Astrocyte (in vitro differentiated cells and primary cell): ENCODE results near the gene C1orf226. TPM values are rescaled to one million over a fixed set of nuclear protein-coding genes. Genes with fewer than 3 reads are reported as not detected.
"Not testable (repeated sequence)": the region's sequence is repeated elsewhere in the genome, so short reads cannot be mapped to it uniquely, and the experiment has no call there.

Source experiments
- DNase-seq: peaks from one replicate; pipeline ENCODE4 v3.0.0-alpha.2; 2010; ENCODE audit warnings: low read depth
- FAIRE-seq: peaks from 2 replicates; lab custom pipeline; 2011; peaks lifted over from hg19 to GRCh38; lab: Jason Lieb, UNC
- H2AFZ ChIP-seq: 2 replicates; pipeline ENCODE4 v1.6.0; 2012; ENCODE audit warnings: low read depth, low read length, inconsistent platforms
- H3K27ac ChIP-seq: 2 replicates; pipeline ENCODE4 v1.5.1; 2011; ENCODE audit warnings: low read depth, low read length, inconsistent platforms
- H3K27me3 ChIP-seq: 2 replicates; pipeline ENCODE4 v1.6.0; 2011; ENCODE audit warnings: low read length, inconsistent platforms; ENCODE audit not compliant: insufficient read depth
- H3K36me3 ChIP-seq: 2 replicates; pipeline ENCODE4 v1.5.1; 2011; ENCODE audit warnings: low read length, inconsistent platforms; ENCODE audit not compliant: insufficient read depth
- H3K4me1 ChIP-seq: 2 replicates; pipeline ENCODE4 v1.5.1; 2011; ENCODE audit warnings: low read length, inconsistent platforms; ENCODE audit not compliant: insufficient read depth
- H3K4me2 ChIP-seq: 2 replicates; pipeline ENCODE4 v1.6.0; 2012; ENCODE audit warnings: low read length, inconsistent platforms
- H3K4me3 ChIP-seq: 2 replicates; pipeline ENCODE4 v1.5.1; 2011; ENCODE audit warnings: low read depth, mild to moderate bottlenecking, low read length, inconsistent platforms; ENCODE audit not compliant: insufficient read depth
- H3K79me2 ChIP-seq: 2 replicates; pipeline ENCODE4 v1.6.0; 2012; ENCODE audit warnings: mild to moderate bottlenecking, low read length, inconsistent platforms; ENCODE audit not compliant: insufficient read depth
- H3K9ac ChIP-seq: 2 replicates; pipeline ENCODE4 v1.6.0; 2012; ENCODE audit warnings: mild to moderate bottlenecking, low read length, inconsistent platforms
- H3K9me3 ChIP-seq: 2 replicates; pipeline ENCODE4 v1.5.1; 2012; ENCODE audit warnings: low read depth, mild to moderate bottlenecking, low read length, inconsistent platforms; ENCODE audit not compliant: insufficient read depth
- H4K20me1 ChIP-seq: 2 replicates; pipeline ENCODE4 v1.6.0; 2012; ENCODE audit warnings: low read length, inconsistent platforms; ENCODE audit not compliant: insufficient read depth
- H3K27ac Mint-ChIP-seq: one replicate; pipeline ENCODE4 v1.8.0; 2021; ENCODE audit warnings: mild to moderate bottlenecking, mixed read lengths; ENCODE audit not compliant: unreplicated experiment
- H3K27me3 Mint-ChIP-seq: one replicate; pipeline ENCODE4 v1.8.0; 2021; ENCODE audit warnings: low read depth, mixed read lengths; ENCODE audit not compliant: unreplicated experiment
- H3K36me3 Mint-ChIP-seq: one replicate; pipeline ENCODE4 v1.8.0; 2021; ENCODE audit warnings: low read depth, mixed read lengths; ENCODE audit not compliant: unreplicated experiment
- H3K4me1 Mint-ChIP-seq: one replicate; pipeline ENCODE4 v1.8.0; 2021; ENCODE audit warnings: low read depth, mixed read lengths; ENCODE audit not compliant: unreplicated experiment
- H3K4me3 Mint-ChIP-seq: one replicate; pipeline ENCODE4 v1.8.0; 2021; ENCODE audit warnings: mild to moderate bottlenecking, moderate library complexity, mixed read lengths; ENCODE audit not compliant: unreplicated experiment
- H3K9me3 Mint-ChIP-seq: one replicate; pipeline ENCODE4 v1.8.0; 2021; ENCODE audit warnings: mild to moderate bottlenecking, mixed read lengths; ENCODE audit not compliant: unreplicated experiment
- EZH2 ChIP-seq: IDR thresholded peaks from 2 replicates; pipeline ENCODE4 v1.6.1; 2012; ENCODE audit warnings: mild to moderate bottlenecking, low read length, inconsistent platforms; ENCODE audit not compliant: insufficient read depth
- microRNA-seq: library from miRNA; unstranded; fragments of <30 nt; microRNA quantifications from one replicate; pipeline ENCODE4 v1.2.0, GENCODE V29; 2020
- total RNA-seq: library from RNA; stranded (reverse); gene quantifications from 2 replicates; pipeline ENCODE4 v1.2.1, GENCODE V29; 2021
- TF ChIP-seq, protein P1 (sequence below): IDR thresholded peaks from 2 replicates; pipeline ENCODE4 v1.5.1; 2011; ENCODE audit warnings: low read depth, mild to moderate bottlenecking, inconsistent platforms, low read length, moderate library complexity; ENCODE audit not compliant: insufficient read depth

Gene C1orf226
- total RNA-seq, 1 donor from 2014 or later = 0.73 TPM

DNA sequence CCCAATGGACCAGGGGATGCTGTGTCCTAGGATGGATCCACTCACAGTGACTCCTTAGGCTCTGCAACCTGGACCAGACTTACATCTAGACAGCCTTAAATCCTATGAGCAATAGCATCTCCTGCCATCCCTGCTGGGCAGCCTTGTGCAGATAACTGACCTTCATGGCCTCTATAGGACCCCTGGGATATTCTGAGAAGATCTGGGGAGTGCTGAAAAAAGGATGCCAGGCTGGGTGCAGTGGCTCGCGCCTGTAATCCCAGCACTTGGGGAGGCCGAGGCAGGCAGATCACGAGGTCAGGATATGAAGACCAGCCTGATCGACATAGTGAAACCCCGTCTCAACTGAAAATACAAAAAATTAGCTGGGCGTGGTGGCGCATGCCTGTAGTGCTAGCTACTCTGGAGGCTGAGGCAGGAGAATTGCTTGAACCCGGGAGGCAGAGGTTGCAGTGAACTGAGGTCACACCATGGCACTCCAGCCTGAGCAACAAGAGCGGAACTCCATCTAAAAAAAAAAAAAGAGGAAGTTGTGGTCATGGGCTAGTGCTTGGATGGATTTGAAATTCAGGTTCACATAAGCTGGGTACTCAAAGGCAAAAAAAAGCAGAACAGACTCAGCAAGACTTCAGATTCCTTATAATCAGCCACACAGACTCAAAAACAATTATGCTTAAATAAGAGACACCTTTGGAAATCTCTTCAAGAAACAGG lies 41.3 kb downstream of the C1orf226 start:
- TF ChIP-seq, protein P1, sequence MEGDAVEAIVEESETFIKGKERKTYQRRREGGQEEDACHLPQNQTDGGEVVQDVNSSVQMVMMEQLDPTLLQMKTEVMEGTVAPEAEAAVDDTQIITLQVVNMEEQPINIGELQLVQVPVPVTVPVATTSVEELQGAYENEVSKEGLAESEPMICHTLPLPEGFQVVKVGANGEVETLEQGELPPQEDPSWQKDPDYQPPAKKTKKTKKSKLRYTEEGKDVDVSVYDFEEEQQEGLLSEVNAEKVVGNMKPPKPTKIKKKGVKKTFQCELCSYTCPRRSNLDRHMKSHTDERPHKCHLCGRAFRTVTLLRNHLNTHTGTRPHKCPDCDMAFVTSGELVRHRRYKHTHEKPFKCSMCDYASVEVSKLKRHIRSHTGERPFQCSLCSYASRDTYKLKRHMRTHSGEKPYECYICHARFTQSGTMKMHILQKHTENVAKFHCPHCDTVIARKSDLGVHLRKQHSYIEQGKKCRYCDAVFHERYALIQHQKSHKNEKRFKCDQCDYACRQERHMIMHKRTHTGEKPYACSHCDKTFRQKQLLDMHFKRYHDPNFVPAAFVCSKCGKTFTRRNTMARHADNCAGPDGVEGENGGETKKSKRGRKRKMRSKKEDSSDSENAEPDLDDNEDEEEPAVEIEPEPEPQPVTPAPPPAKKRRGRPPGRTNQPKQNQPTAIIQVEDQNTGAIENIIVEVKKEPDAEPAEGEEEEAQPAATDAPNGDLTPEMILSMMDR = no peak
- no peak for TF ChIP-seq EZH2
- no peaks in the 10 kb centered on the region for H3K36me3 Mint-ChIP-seq
- Histone ChIP-seq H3K4me3 (no peak overlapping the region), H3K27ac (no peak overlapping the region), H3K9me3 (no peaks in the 10 kb centered on the region), H3K9ac (no peak overlapping the region), H3K4me2 (no peak overlapping the region), H2AFZ (no peak overlapping the region), H3K4me1 (no peaks in the 10 kb centered on the region), H3K36me3 (no peaks in the 10 kb centered on the region), H4K20me1 (no peaks in the 10 kb centered on the region), H3K27me3 (no peaks in the 10 kb centered on the region), H3K79me2 (no peaks in the 10 kb centered on the region)
- H3K9me3 Mint-ChIP-seq = peaks cover 1% of the 10 kb centered on the region
- H3K4me3 Mint-ChIP-seq = no peak overlapping the region
- DNase-seq = no peak
- H3K27ac Mint-ChIP-seq = no peak overlapping the region
- no peaks in the 10 kb centered on the region for H3K4me1 Mint-ChIP-seq
- H3K27me3 Mint-ChIP-seq = no peaks in the 10 kb centered on the region
- no peak for FAIRE-seq

DNA sequence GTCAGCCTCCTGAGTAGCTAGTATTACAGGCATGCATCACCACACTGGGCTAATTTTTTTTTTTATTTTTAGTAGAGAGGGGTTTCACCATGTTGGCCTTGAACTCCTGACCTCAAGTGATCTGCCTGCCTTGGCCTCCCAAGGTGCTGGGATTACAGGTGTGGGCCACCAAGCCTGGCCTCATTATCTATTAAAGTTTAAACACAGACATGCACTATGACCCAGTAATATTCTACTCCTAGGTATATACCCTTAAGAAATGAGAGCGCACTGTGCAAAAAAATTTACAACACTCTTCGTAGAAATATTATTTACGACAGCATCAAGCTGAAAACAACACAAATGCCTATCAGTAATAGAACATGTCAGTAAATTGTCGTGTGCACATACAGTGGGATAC lies 49.1 kb downstream of the C1orf226 start:
- Mint-ChIP-seq H3K4me1 (no peaks in the 10 kb centered on the region), H3K36me3 (no peaks in the 10 kb centered on the region), H3K27ac (no peak overlapping the region), H3K9me3 (peaks cover 2% of the 10 kb centered on the region), H3K4me3 (no peak overlapping the region), H3K27me3 (no peaks in the 10 kb centered on the region)
- Histone ChIP-seq H4K20me1 (no peaks in the 10 kb centered on the region), H2AFZ (no peak overlapping the region), H3K79me2 (no peaks in the 10 kb centered on the region), H3K27ac (no peak overlapping the region), H3K27me3 (no peaks in the 10 kb centered on the region), H3K4me2 (no peak overlapping the region), H3K9me3 (no peaks in the 10 kb centered on the region), H3K4me3 (no peak overlapping the region), H3K36me3 (no peaks in the 10 kb centered on the region), H3K4me1 (no peaks in the 10 kb centered on the region), H3K9ac (no peak overlapping the region)
- no peak for DNase-seq
- no peak for FAIRE-seq
- TF ChIP-seq, protein P1 = no peak
- no peak for TF ChIP-seq EZH2

DNA sequence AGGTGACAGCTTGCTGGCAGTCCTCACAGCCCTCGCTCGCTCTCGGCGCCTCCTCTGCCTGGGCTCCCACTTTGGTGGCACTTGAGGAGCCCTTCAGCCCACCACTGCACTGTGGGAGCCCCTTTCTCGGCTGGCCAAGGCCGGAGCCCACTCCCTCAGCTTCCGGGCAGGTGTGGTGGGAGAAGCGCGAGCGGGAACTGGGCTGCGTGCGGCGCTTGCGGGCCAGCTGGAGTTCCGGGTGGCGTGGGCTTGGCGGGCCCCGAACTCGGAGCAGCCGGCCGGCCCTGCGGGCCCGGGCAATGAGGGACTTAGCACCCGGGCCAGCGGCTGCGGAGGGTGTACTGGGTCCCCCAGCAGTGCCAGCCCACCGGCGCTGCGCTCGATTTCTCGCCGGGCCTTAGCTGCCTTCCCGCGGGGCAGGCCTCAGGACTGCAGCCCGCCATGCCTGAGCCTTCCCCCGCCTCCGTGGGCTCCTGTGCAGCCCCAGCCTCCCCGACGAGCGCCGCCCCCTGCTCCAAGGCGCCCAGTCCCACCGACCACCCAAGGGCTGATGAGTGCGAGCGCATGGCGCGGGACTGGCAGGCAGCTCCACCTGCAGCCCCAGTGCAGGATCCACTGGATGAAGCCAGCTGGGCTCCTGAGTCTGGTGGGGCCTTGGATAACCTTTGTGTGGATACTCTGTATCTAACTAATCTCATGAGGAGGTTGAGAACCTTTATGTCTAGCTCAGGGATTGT lies 51.6 kb downstream of the C1orf226 start:
- not testable (repeated sequence) for H3K4me3 Mint-ChIP-seq, H3K79me2 ChIP-seq, H3K4me1 ChIP-seq, H4K20me1 ChIP-seq, H3K4me1 Mint-ChIP-seq, H2AFZ ChIP-seq, H3K27me3 Mint-ChIP-seq, H3K9me3 ChIP-seq, H3K4me3 ChIP-seq, H3K4me2 ChIP-seq, H3K36me3 Mint-ChIP-seq, H3K27me3 ChIP-seq, H3K27ac Mint-ChIP-seq, H3K36me3 ChIP-seq, H3K9me3 Mint-ChIP-seq, FAIRE-seq, DNase-seq, H3K9ac ChIP-seq, H3K27ac ChIP-seq

Small RNA genes within 50 kb of the gene (microRNA-seq; reads per million reads assigned to microRNA genes)
- gene MIR556 = 6.6 reads per million, percentile 27 among the genes with 10 or more reads in this experiment

Other genes with a start within 250 kb of the C1orf226 start
- not detected in 2 replicates for gene SPATA46, start 4.9 kb upstream of the C1orf226 start, total RNA-seq
- gene SH2D1B, start 30.4 kb downstream of the C1orf226 start, total RNA-seq = not detected in 2 replicates
- gene UHMK1, start 116.1 kb downstream of the C1orf226 start, total RNA-seq = 36.5 and 43.5 TPM in 2 replicates
- gene UAP1, start 180.0 kb downstream of the C1orf226 start, total RNA-seq = 88.8 and 103 TPM in 2 replicates